D341Med (cell line): ENCODE data around the gene QRSL1.
"Not testable (repeated sequence)": the region's sequence is repeated elsewhere in the genome, so short reads cannot be mapped to it uniquely, and the experiment has no call there.

Experiments
- DNase-seq: peaks from one replicate; pipeline ENCODE4 v3.0.0; 2012; ENCODE audit warnings: low spot score

QRSL1 gene, protein sequence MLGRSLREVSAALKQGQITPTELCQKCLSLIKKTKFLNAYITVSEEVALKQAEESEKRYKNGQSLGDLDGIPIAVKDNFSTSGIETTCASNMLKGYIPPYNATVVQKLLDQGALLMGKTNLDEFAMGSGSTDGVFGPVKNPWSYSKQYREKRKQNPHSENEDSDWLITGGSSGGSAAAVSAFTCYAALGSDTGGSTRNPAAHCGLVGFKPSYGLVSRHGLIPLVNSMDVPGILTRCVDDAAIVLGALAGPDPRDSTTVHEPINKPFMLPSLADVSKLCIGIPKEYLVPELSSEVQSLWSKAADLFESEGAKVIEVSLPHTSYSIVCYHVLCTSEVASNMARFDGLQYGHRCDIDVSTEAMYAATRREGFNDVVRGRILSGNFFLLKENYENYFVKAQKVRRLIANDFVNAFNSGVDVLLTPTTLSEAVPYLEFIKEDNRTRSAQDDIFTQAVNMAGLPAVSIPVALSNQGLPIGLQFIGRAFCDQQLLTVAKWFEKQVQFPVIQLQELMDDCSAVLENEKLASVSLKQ

DNA sequence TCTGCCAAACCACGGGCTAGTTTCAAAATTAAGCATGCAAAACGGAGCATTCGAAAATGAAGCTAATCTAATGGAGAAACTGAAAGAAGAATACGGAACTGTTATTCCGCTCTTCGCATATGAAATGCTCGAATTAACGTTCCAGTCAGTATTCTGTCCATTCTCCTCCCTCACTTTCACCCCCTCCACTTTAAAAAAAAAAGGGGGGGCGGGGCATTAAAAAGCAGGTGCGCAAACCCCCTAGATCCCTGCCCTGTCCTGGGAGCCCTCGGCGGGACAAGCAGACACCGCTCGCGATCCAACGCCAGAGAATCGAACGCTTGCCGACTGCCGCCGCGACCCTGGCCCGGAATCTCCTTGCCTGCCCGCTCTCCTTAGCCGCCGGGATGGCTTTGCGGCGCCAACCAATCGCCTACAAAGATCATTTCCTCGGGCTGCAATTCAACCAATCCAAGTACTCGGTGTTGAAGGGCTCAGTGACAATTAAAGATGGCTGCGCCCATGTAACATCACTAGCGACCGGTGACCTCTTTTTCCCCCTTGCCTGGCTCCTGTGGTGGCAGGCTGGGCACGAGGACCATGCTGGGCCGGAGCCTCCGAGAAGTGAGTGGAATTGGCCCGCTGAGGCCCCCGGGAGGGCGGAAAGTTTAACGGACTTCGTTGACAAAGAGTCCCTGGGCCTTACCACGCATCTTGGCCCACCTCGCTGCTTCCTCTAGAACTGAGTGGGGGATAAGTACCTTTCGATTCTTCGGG is at the start of gene QRSL1, which contains the start of gene RTN4IP1:
Gene QRSL1, plus strand, starts transcription at position 476 of the 756 bp plus-strand sequence. Its CDS starts 104 bp downstream, at position 580.
Gene RTN4IP1, minus strand, starts transcription at position 396 of the 756 bp plus-strand sequence. CDS start 477 bp downstream, outside the sequence.
- peak; percentile 98 for DNase-seq

DNA sequence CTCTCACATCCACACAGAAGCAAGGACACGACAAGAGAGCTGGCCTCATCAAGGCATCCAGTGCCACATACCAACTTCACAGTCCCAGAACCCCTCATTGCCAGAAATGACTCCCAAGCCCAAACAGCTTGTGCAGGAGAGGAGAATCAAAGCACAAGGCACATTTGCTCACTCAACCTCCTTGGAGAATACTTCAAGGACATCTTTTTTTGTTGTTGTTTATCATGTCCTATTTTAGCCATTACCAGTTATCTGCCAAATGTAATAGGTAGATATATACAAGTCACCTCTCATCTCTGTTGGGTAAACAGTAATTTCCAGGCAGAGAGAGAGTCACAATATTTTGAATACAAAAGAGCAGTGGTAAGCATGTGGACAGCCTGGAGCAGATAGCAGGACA is 47.9 kb upstream of the QRSL1 start:
- no peak for DNase-seq

DNA sequence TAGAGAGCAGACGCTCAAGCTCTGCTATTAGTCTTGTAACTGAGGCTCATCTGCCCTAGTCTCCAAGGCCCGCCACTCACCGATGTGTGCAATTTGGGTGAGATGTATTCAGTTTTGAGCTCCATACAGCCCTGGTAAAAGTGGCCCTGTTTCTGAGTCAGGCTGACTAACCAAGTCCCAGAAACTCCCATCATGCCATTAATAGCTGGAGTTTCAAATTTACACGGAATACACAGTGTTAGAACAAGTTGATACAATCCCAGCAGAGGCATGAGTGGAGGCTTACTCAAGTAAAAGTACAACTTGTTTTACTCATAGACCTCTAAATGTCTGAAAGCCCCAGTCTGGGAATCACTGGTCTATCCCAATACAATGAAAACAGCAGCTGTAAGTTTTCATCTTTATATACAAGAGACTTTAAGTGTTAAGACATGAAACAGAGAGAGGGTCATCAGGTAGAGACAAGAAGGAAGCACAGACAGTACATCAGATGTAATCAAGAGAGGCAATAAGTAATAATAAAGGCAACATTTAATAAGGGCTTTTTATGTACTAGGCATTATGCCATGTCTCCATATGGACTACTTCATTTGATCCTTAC is 42.5 kb upstream of the QRSL1 start:
- DNase-seq, result no peak

DNA sequence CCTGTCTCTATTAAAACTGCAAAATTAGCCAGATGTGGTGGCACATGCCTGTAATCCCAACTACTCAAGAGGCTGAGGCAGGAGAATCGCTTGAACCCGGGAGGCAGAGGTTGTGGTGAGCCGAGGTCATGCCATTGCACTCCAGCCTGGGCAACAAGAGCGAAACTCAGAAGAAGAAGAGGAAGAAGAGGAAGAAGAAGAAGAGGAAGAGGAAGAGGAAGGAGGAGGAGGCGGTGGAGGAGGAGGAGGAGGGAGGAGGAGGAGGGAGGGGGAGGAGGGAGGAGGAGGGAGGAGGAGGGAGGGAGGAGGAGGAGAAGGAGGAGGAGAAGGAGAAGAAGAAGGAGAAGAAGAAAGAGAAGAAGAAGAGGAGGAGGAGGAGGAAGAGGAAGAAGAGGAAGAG is 40.4 kb upstream of the QRSL1 start:
- DNase-seq, result not testable (repeated sequence)

DNA sequence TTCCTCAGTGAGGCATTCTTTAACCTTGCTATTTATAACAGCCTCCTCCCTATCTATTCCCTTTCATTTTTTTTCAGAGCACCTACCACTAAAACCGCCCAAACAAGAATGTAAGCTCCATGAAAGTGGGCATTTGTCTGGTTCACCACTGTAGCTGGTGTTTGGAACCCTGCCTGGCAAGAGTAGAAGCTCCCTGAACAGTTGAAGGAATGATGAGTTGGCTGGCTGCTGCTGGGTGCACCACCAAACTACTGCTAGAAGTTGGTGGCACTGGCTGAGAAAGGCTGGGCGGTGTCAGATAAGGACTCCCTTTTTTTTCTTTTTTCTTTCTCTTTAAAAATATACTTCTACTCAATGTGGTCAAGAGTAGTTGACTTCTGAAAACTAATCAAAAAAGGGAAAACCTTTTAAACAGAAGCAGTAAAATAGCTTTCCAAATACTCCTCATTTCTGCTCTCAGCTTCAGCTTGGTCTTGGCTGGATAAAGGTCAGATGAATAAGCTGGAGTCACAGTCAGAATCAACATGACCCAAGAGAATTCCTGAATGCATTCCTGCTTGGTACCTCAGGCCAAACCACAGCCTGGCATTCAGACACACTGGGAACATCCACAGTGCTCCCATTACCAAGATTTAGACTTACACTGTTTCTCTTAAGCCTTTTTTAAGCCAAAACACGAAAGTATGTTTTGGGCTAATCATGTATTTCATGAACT is 38.1 kb upstream of the QRSL1 start:
- DNase-seq, result no peak

DNA sequence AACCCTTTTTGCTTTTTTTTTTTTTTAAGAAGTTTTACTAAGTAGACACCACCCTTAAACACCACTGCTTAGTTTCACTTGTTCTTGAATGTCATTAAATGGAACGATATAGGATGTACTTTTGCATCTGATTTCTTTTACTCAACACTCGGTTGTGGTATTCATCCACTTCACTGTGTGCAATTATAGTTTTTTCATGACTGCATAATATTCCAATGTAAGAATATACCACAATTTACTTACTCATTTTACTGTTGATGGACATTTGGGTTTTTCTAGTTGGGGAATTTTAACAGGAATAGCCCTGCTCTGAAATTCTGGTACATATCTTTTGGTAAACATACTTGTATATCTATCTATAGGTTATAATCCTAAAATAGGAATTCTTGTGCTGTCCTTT is 29.9 kb upstream of the QRSL1 start:
- DNase-seq, result no peak

DNA sequence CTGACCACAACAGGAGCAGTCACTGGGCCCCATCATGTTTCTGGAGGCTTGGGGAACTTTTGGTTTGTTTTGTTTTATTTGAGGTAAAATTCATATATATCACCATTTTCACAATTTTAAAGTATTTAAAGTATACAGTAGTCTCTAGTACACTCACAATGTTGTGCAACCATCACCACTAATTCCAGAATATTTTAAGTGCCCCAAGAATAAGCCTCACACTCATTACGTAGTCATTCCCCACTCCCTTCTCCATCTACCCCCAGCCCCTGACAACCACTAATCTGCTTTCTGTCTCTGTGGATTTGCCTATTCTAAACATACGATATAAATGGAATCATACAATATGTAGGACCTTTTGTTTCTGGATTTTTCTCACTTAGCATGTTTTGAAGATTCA is 29.0 kb upstream of the QRSL1 start:
- no peak for DNase-seq

DNA sequence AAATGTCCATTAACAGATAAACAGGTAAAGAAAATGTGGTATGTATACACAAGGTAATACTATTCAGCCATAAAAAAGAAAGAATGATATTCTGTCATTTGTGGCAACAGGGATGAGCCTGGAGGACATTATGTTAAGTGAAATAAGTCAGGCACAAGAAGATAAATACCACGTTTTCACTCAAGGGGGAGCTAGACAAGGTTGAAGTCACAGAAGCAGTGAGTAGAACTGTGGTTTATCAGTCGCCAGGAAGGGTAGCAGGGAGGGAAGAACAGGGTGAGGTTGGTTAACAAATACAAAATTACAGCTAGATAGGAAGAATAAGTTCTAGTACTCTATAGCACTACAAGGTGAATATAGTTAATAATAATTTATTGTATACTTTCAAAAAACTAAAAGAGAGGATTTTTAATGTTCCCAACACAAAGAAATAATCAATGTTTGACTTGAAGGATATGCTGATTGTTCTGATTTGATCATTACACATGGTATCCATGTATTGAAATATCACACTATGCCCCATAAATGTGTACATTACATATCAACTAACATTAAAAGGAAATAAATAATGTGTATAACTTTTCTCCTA is 21.2 kb upstream of the QRSL1 start:
- peak; percentile 53 for DNase-seq

DNA sequence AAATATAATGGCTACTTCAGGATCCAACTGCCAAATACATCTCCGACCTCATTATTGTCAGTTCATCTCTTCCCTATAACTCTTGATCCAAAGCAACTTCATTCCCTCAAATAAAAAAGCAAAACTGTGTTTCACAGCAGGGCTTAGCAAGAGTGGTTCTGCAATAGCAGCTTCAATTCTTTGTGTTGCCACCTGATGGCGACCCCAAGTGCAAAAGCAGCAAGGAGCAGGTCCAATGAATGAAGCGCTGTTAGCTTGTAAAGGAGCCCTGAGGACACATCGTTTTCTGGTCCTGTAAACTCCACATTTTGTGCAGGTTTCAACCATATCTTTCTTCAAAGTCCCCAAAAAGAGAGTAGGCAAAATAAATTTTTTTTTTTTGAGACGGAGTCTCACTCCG is 19.7 kb upstream of the QRSL1 start:
- DNase-seq, result peak; percentile 55

DNA sequence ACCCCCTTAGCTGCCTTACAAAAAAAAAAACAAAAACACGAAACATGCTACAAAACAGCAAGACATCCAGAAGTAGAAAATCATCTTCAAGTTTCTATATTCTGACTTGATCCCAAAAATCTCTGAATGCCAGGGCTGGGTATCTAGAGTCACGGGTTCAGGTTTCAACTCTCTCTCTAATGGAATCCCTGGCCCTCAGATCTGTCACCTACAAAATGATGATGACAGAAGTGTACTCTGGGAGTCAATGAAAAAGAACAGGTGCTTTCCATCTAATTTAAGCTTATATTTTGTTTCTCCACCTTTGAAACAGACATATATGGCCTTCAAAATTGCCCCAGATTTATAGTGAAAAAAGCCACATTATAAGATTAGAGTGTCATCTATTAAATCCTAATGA is 18.3 kb upstream of the QRSL1 start:
- no peak for DNase-seq

DNA sequence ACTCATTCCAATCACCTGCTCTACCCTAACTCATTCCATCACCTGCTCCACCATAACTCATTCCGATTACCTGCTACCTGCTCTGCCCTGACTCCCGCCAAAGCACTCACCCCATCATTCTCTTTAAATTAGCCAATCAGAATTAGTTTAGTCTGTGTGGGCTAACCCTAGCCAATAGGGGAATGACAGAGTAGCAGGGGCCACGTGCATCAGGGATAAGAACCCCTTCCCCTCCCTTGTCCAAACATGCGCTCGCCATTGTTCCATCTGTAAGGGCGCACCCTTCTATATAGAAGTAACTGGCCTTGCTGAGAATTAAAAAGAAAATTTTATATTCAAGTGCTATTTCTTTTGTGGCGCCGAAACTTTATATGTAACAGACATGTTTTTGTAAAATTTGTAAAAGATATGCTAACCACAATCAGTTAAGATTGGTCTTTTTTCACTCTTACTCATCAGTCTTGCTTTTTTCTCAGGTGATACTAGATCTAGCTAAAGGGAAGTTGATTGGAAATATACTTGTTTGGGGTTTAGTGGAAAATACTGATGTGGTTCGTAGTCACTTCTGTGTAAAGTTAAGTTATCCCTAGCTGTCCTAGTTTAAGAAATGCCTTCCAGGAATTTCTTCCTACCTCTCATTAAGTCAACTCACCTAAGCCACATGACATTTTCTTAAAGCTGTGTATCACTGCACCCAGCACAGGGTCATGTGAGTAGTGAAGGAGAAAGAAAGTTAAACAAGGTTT is 16.5 kb upstream of the QRSL1 start:
- no peak for DNase-seq

DNA sequence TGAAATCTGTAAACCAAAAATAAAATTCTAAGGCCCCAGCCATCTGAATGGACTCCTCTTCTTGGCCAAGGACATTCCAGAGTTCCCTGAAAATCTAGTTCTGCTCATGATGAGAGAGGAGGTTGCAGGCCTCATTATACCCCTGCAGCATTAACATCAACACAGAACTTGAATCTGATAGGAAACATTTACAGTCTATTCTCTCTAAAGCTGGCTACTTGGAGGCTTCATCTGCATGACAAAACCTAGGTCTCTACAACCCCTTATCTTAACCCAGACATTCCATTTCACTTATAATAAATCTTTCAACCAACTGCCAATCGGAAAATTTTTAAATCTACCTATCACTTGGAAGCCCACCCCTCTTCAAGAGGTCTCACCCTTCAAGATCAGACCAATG is 15.8 kb upstream of the QRSL1 start:
- DNase-seq, result no peak

DNA sequence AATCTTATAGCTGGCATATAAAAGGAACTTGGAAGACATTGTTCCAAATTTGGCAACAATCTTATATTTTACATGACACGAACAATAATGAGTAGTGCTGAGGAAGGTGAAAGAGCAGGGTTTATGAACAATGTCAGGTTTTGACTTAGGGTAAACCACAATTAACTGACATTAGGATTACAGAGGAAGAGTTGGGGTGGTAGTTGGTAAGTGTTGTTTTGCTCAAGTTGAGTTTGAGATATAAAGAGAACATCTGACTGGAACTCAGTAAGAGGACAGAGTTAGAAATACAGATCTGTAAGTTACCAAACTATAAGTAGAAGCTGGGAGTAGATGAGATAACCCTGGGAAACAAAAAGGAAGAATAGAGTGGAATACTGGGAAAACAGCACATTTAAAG is 15.2 kb upstream of the QRSL1 start:
- no peak for DNase-seq

DNA sequence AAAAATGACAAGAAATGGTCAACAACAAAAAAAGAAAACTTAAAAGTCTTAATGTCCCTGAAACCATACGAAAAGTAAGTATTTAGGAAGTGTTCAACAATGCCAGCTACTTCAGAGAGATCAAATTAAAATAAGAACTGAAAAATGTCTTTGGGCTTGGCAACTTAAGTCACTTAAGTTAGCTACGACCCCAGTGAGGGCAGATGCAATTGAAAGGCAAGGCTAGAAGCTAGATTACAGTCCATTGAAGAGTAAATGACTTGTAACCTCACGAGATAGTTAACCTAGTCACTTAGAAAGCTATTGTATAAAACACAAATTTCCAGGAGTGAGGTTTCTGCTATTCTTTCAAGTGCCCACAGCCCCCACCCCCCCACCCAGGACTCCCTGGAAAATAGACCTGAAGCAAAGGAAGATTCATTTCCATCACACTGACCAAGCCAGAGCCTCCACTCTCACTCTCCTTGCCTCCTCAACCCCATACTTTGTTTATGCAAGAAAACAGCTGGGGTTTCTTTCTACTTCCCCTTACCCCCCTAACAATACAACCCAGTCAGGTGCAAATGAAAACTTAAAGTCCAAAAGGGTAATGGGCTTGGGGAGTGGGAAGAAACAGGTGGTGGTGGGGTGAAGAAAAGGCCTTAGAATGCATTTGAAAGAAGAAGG is 14.7 kb upstream of the QRSL1 start:
- DNase-seq, result no peak

DNA sequence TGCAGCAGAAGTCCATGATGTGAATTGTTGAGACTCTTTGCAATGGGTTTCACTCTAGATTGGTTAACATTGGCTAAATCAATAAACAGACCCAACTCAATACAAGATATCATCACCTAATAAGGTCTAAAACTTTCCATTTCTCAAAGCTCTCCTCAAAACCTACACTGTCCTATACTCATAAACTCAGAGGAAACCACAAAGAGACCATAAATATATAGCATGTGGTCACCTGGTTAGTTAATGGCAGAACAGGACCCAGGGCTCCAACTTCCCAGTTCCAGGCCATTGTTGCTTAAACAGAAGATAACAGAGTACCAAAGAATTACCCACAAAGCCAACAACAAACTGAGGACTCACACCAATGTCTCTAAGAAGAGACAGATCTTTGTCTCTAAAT is 12.1 kb upstream of the QRSL1 start:
- no peak for DNase-seq

DNA sequence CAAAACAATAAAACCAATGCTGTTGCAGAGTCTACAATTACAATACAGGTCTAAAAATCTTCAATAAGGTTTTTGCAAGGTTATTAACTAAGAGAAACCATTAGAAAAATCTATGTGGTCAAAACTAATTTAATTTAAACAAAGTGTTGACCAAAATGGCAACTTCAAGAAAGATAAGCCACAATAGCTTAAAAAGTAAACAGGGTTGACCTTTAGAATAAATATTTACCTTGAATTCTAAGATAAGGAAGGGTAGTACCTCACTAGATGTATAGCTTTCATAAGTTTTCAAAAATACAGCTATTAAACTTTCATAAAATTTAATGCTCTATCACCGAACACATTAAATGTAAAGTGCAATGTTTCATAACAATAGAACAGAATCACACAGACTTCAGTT is 11.5 kb upstream of the QRSL1 start:
- DNase-seq, result no peak

DNA sequence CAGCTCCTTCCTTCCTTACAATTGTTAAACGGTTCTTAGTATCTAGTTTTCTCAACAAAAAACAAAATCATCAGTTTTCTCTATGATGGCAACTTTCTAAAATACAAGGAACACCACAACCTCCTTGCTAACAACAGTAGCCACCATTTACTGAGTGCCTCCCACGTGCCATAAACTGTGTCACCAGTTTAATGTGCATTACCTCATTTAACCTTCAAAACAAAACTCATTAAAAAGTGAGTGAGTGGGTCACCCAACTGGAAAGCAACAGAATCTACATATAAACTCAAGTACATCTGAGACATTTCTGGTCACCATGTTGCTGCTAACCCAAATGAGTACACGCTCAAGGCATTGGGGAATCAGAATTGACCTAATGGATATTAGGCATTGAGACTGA is 11.1 kb upstream of the QRSL1 start:
- no peak for DNase-seq

DNA sequence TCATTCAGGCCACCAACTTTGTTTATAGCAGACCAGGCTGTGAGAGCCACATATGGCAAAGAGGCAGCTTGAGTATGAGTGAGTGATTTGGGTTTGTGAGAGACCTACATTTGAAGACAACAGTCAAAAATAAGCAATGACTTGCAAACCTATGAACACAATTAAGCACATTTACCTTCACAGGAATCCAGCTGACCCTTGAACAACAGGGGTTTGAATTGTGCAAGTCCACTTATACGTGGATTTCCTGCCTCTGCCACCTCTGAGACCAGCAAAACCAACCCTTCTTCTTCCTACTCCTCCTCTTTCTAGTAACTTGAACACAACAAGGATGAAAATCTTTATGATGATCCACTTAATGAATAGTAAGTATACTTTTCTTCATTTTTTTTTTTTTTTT is 10.2 kb upstream of the QRSL1 start:
- DNase-seq, result no peak

DNA sequence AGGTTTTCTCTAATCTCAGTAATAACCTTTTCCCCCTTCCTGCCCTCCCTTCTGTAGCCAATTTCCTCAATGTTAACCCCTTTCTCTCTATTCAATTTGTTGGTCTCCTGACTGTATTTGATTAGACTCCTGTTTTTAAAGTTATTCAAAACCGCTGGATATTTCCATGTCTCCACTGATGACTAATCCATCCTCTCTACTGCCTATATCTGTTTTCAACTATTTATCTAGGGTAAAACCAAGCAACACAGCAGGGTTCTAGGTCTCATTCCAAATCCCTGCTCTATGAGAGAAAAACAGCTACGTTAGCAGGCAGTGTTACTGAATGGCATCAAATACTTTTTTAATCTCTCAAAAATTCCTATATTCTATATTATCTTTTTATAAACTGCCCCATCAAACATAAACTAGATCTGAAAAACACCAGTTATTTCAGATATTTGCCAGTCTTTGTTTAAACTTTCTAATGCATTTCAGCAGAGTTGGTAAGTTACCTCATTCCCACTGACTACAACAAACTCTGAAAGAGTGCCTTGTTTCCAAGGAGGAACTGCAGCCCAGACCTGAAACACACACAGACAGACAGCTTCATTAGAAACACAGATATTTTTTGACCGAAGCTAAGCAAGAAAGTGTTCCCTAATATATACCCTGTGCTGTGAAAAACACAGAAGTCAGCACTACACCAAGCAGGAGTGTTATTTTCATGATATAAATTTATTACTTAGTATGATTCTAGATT is 8.3 kb upstream of the QRSL1 start:
- DNase-seq, result no peak

DNA sequence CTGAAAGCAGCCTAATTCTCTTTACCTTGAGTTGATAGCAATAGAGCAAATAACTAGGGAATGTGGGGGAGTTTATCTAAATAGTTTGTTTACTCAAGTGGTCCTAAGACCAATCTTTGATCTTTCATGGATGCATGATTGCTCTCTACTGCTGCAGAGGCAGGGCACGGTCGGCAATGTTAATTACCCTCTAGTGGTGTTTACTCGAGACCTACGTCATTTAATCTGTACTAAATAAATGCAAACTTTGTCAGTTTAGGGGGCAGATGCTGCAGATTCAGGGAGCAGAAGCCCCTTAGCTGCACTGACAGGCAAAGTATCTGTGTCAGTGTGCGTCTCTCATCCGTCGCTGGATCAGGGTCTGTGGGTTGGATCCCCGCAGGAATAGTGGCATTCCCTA is 7.0 kb upstream of the QRSL1 start:
- DNase-seq, result no peak
